PC-3 (cell line): ENCODE results near the gene FGFR1OP2. TPM values are rescaled to one million over a fixed set of nuclear protein-coding genes. Genes with fewer than 3 reads are reported as not detected.
"Not testable (repeated sequence)": the region's sequence is repeated elsewhere in the genome, so short reads cannot be mapped to it uniquely, and the experiment has no call there.

ENCODE experiments used
- ATAC-seq: fragments of 200-7000 bp; cut with Tn5 transposase; 2 replicates; pipeline ENCODE4 v1.9.1; 2020; ENCODE audit warnings: mild to moderate bottlenecking, moderate library complexity
- BruUV-seq: library from RNA; stranded (reverse); fragments of 400-500 nt; replicated peaks from 2 replicates; lab custom pipeline; 2021; lab: Mats Ljungman, UMichigan
- CTCF ChIA-PET: fragments of 300-600 bp; sonication (Branson Sonifier 250); formaldehyde crosslinking; loops from one replicate; lab custom pipeline; 2022; ENCODE audit warnings: antibody characterized with exemption; lab: Charles Lee
- POLR2A ChIA-PET: fragments of 300-600 bp; sonication (Branson Sonifier 250); formaldehyde crosslinking; loops from one replicate; lab custom pipeline; 2022; ENCODE audit warnings: antibody characterized with exemption; ENCODE audit not compliant: unreplicated experiment; lab: Charles Lee
- DNase-seq: peaks from one replicate; pipeline ENCODE4 v3.0.0-alpha.2; 2015
- H2AFZ ChIP-seq: fragments of 300-600 bp; sonication (generic); 2 replicates; pipeline ENCODE4 v1.6.0; 2016; ENCODE audit warnings: antibody characterized with exemption, low read length
- H3F3A ChIP-seq: fragments of 300-600 bp; sonication (generic); one replicate; pipeline ENCODE4 v1.6.0; 2017; ENCODE audit warnings: antibody characterized with exemption, low read length, control low read depth, mild to moderate bottlenecking; ENCODE audit not compliant: unreplicated experiment
- H3K27ac ChIP-seq: fragments of 300-600 bp; sonication (generic); 2 replicates; pipeline ENCODE4 v1.5.1; 2016; ENCODE audit warnings: mild to moderate bottlenecking, low read length
- H3K27me3 ChIP-seq: fragments of 300-600 bp; sonication (generic); 2 replicates; pipeline ENCODE4 v1.6.1; 2016; ENCODE audit warnings: low read length, mixed read lengths
- H3K36me3 ChIP-seq: fragments of 300-600 bp; sonication (generic); 2 replicates; pipeline ENCODE4 v1.6.1; 2016; ENCODE audit warnings: low read depth, mixed run types, low read length, mixed read lengths
- H3K4me1 ChIP-seq: fragments of 300-600 bp; sonication (generic); 2 replicates; pipeline ENCODE4 v1.5.1; 2016; ENCODE audit warnings: low read length; ENCODE audit not compliant: insufficient read depth
- H3K4me2 ChIP-seq: fragments of 300-600 bp; sonication (generic); 2 replicates; pipeline ENCODE4 v1.6.0; 2016; ENCODE audit warnings: low read length
- H3K4me3 ChIP-seq: fragments of 300-600 bp; sonication (generic); 2 replicates; pipeline ENCODE4 v1.5.1; 2016; ENCODE audit warnings: mild to moderate bottlenecking, low read length, mixed read lengths
- H3K79me2 ChIP-seq: fragments of 300-600 bp; sonication (generic); 2 replicates; pipeline ENCODE4 v1.6.1; 2017; ENCODE audit warnings: low read length, mixed read lengths
- H3K9ac ChIP-seq: fragments of 300-600 bp; sonication (generic); 2 replicates; pipeline ENCODE4 v1.6.0; 2016; ENCODE audit warnings: mild to moderate bottlenecking, low read length
- H3K9me2 ChIP-seq: fragments of 300-600 bp; sonication (generic); replicated peaks from 2 replicates; pipeline ENCODE4 v1.6.1; 2016; ENCODE audit warnings: mixed run types, low read length, mixed read lengths
- H3K9me3 ChIP-seq: fragments of 300-600 bp; sonication (generic); 2 replicates; pipeline ENCODE4 v1.6.1; 2016; ENCODE audit warnings: low read length, mixed read lengths
- H4K20me1 ChIP-seq: fragments of 300-600 bp; sonication (generic); 2 replicates; pipeline ENCODE4 v1.6.1; 2016; ENCODE audit warnings: low read length, mixed read lengths
- CTCF ChIP-seq: fragments of 300-600 bp; sonication (generic); conservative IDR thresholded peaks from 2 replicates; pipeline ENCODE4 v1.5.1; 2017; ENCODE audit warnings: antibody characterized with exemption, low read depth, mild to moderate bottlenecking, low read length
- EZH2 ChIP-seq: fragments of 300-600 bp; sonication (generic); IDR thresholded peaks from one replicate; pipeline ENCODE4 v1.6.1; 2017; ENCODE audit warnings: antibody characterized with exemption, mild to moderate bottlenecking, low read length; ENCODE audit not compliant: unreplicated experiment
- EZH2phosphoT487 ChIP-seq: fragments of 300-600 bp; sonication (generic); IDR thresholded peaks from 2 replicates; pipeline ENCODE4 v1.6.1; 2018; ENCODE audit warnings: mild to moderate bottlenecking, antibody characterized with exemption, low read length, borderline replicate concordance
- intact Hi-C: fragments of 100-400 bp; cut with micrococcal nuclease; formaldehyde crosslinking; loops from 2 replicates; pipeline ENCODE4 v1.9.0; 2023
- total RNA-seq: library from RNA; depleted of rRNA; stranded (reverse); fragments of >200 nt; gene quantifications from 2 replicates; pipeline ENCODE4 v1.2.3, GENCODE V29; 2014

FGFR1OP2 gene
- total RNA-seq, 1 experiment from 2014 or later = 74.3 TPM

GRCh38 chr12:26953447-26953846 lies 15.2 kb downstream of the FGFR1OP2 start:
- H3K79me2 ChIP-seq = peaks cover 46% of the 10 kb centered on the region

GRCh38 chr12:26954027-26954426 lies 15.8 kb downstream of the FGFR1OP2 start:
- H3K27ac ChIP-seq = no peak overlapping the region
- ATAC-seq (no peak), DNase-seq (no peak)
- no peaks in the 10 kb centered on the region for H3K27me3 ChIP-seq
- no peak overlapping the region for H3K9ac ChIP-seq
- H2AFZ ChIP-seq = no peak overlapping the region
- peaks cover 40% of the 10 kb centered on the region for H3K79me2 ChIP-seq
- ChIA-PET POLR2A (no interaction called here), CTCF (no interaction called here)
- H3F3A ChIP-seq = no peaks in the 10 kb centered on the region
- no peaks in the 10 kb centered on the region for H3K4me1 ChIP-seq
- no peaks in the 10 kb centered on the region for H3K9me2 ChIP-seq
- no peak overlapping the region for H3K4me3 ChIP-seq
- H3K9me3 ChIP-seq = no peaks in the 10 kb centered on the region
- H3K36me3 ChIP-seq = peaks cover 24% of the 10 kb centered on the region
- no TSS peak for BruUV-seq
- no peaks in the 10 kb centered on the region for H4K20me1 ChIP-seq
- no peak overlapping the region for H3K4me2 ChIP-seq
- TF ChIP-seq CTCF (no peak), EZH2 (no peak), EZH2phosphoT487 (no peak)
- intact Hi-C loops = no loop called here

More at GRCh38 chr12:26953447-26953846, 15.2 kb downstream of the FGFR1OP2 start:
- ChIA-PET CTCF (interaction anchor here (0.7 kb wide), 1 partner anchor 39 kb away, joined by 6 read pairs; no protein-coding TSS in a partner anchor), POLR2A (no interaction called here)
- peaks cover 21% of the 10 kb centered on the region for H3K36me3 ChIP-seq
- intact Hi-C loops = no loop called here
- no peak overlapping the region for H3K4me3 ChIP-seq
- no peaks in the 10 kb centered on the region for H3K4me1 ChIP-seq
- no peak for ATAC-seq
- no peaks in the 10 kb centered on the region for H3K27me3 ChIP-seq
- no peak overlapping the region for H3K9ac ChIP-seq
- DNase-seq = no peak
- BruUV-seq = no TSS peak
- no peaks in the 10 kb centered on the region for H3K9me2 ChIP-seq
- no peaks in the 10 kb centered on the region for H4K20me1 ChIP-seq
- 0 out of 2 replicates have a peak, but pooled peaks cover under 1% of the 10 kb centered on the region for H3K9me3 ChIP-seq
- no peak for TF ChIP-seq CTCF
- no peak for TF ChIP-seq EZH2phosphoT487
- TF ChIP-seq EZH2 = no peak
- H3F3A ChIP-seq = no peaks in the 10 kb centered on the region
- no peak overlapping the region for H3K4me2 ChIP-seq
- no peak overlapping the region for H2AFZ ChIP-seq
- H3K27ac ChIP-seq = no peak overlapping the region

- intact Hi-C loops, H3K9me3 ChIP-seq, H3F3A ChIP-seq, H3K4me3 ChIP-seq, ATAC-seq, H3K27me3 ChIP-seq, BruUV-seq, H3K79me2 ChIP-seq, H3K9ac ChIP-seq, H3K9me2 ChIP-seq, H2AFZ ChIP-seq, H3K27ac ChIP-seq, DNase-seq, CTCF ChIA-PET, POLR2A ChIA-PET, H3K4me1 ChIP-seq, H4K20me1 ChIP-seq, H3K4me2 ChIP-seq: not testable (repeated sequence)
- peaks cover 46% of the 10 kb centered on the region for H3K36me3 ChIP-seq
Observed at GRCh38 chr12:26961391-26961790, 23.1 kb downstream of the FGFR1OP2 start.
